Gastroesophageal sphincter (tissue), 3 donors: ENCODE results near the gene TARDBP.

ENCODE experiments used
- EP300 ChIP-seq: sonication (generic); formaldehyde crosslinking; IDR thresholded peaks from one replicate; pipeline ENCODE4 v1.6.1; 2017; ENCODE audit warnings: antibody characterized with exemption, mild to moderate bottlenecking
- POLR2A ChIP-seq, 2 donors: fragments of 450-650 bp; IDR thresholded peaks; one replicate each; pipeline ENCODE4 v1.6.1; 2017; ENCODE audit warnings: antibody characterized with exemption in 2 of 2, mild to moderate bottlenecking in 2 of 2, moderate library complexity in 1 of 2
- POLR2AphosphoS5 ChIP-seq: sonication (generic); formaldehyde crosslinking; IDR thresholded peaks from one replicate; pipeline ENCODE4 v1.6.1; 2017; ENCODE audit warnings: antibody characterized with exemption
- TF ChIP-seq, protein P1 (sequence below), 4 experiments: fragments of 200-600 bp in 2 of 4; fragments of 450-650 bp in 2 of 4; sonication (generic) in 1 of 4; IDR thresholded peaks; one replicate each; pipeline ENCODE4 v1.5.1; 2017 to 2019; ENCODE audit warnings: antibody characterized with exemption in 4 of 4, mild to moderate bottlenecking in 2 of 4, moderate library complexity in 2 of 4

DNA sequence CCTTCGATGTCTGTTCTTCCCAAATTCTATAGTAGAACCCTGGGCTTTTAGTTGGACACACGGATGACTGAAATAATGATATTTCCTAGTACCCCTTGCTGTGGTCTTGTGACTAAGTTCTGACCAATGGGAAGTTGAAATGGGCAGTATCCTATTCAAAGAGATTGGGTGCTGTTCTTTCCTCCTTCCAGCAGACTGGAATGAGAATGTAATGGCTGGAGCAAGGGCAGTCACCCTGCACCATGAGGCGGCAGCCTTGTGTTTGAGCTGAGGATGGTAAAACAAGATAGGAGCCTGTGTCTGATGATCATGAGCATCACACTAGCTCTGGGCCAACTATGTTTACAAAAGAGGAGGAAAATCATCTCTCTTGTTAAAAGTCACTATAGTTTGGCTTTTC, 52.5 kb downstream of the TARDBP start:
- TF ChIP-seq, protein P1, sequence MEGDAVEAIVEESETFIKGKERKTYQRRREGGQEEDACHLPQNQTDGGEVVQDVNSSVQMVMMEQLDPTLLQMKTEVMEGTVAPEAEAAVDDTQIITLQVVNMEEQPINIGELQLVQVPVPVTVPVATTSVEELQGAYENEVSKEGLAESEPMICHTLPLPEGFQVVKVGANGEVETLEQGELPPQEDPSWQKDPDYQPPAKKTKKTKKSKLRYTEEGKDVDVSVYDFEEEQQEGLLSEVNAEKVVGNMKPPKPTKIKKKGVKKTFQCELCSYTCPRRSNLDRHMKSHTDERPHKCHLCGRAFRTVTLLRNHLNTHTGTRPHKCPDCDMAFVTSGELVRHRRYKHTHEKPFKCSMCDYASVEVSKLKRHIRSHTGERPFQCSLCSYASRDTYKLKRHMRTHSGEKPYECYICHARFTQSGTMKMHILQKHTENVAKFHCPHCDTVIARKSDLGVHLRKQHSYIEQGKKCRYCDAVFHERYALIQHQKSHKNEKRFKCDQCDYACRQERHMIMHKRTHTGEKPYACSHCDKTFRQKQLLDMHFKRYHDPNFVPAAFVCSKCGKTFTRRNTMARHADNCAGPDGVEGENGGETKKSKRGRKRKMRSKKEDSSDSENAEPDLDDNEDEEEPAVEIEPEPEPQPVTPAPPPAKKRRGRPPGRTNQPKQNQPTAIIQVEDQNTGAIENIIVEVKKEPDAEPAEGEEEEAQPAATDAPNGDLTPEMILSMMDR (IDR thresholded peaks at IDR 0.05), result no peak
- TF ChIP-seq POLR2AphosphoS5, result no peak
- no peak for TF ChIP-seq POLR2A (IDR thresholded peaks at IDR 0.05)
- TF ChIP-seq EP300, result no peak
